SU-DHL-6 (cell line): Measurements from ENCODE around the gene DMRT3.

Experiments used
- CTCF ChIP-seq: fragments of 200-600 bp; sonication (generic); IDR thresholded peaks from one replicate; pipeline ENCODE4 v1.5.1; 2017; ENCODE audit warnings: antibody characterized with exemption, mild to moderate bottlenecking, low read length, moderate library complexity; ENCODE audit not compliant: insufficient read depth, poor library complexity, severe bottlenecking
- EZH2phosphoT487 ChIP-seq: fragments of 200-600 bp; sonication (generic), shearing (Covaris generic); conservative IDR thresholded peaks from 2 replicates; pipeline ENCODE4 v1.6.1; 2018; ENCODE audit warnings: mild to moderate bottlenecking, antibody characterized with exemption, low read length, moderate library complexity, mixed read lengths

- TF ChIP-seq CTCF = no peak
- TF ChIP-seq EZH2phosphoT487 = no peak
Observed at GRCh38 chr9:950139-950538, 26.3 kb upstream of the DMRT3 start.
